ENCODE measurements around the gene RTP5. TPM values are rescaled to one million over a fixed set of nuclear protein-coding genes. Genes with fewer than 3 reads are reported as not detected.
A peak's percentile ranks its signal among the peaks of the same experiment; 100 is the strongest.
"Not testable (repeated sequence)": the region's sequence is repeated elsewhere in the genome, so short reads cannot be mapped to it uniquely, and the experiment has no call there.

RTP5 gene
- total RNA-seq, 1 donor from 2014 or later = not detected

DNA sequence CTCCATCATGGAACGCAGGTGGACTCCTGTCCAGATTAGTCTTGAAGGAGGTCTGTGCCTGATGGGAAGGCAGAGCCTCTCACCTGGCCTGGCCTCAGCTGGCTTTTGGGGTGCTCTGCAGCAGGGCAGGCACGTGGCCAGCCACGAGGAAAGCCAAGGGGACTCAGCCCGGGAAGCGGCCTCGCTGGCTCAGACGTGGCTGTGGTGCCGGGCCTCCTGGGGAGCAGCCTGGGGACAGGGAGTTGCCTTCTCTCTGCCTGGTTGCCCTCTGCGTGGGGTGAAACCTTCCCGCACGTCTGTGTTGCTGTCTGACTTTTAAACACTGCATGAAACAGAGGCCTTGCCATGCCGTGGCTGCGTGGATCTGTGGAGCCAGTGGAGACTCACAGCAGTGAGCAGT, 45.0 kb downstream of the RTP5 start:
- TF ChIP-seq, protein P1, sequence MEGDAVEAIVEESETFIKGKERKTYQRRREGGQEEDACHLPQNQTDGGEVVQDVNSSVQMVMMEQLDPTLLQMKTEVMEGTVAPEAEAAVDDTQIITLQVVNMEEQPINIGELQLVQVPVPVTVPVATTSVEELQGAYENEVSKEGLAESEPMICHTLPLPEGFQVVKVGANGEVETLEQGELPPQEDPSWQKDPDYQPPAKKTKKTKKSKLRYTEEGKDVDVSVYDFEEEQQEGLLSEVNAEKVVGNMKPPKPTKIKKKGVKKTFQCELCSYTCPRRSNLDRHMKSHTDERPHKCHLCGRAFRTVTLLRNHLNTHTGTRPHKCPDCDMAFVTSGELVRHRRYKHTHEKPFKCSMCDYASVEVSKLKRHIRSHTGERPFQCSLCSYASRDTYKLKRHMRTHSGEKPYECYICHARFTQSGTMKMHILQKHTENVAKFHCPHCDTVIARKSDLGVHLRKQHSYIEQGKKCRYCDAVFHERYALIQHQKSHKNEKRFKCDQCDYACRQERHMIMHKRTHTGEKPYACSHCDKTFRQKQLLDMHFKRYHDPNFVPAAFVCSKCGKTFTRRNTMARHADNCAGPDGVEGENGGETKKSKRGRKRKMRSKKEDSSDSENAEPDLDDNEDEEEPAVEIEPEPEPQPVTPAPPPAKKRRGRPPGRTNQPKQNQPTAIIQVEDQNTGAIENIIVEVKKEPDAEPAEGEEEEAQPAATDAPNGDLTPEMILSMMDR (IDR thresholded peaks at IDR 0.05) = no peak
- ATAC-seq (no peak), DNase-seq (peak; percentile 55)
- no peak overlapping the region for H3K27ac ChIP-seq
- intact Hi-C loops (cut with DNase I) = no loop called here
- no peaks in the 10 kb centered on the region for H3K9me3 ChIP-seq
- H3K4me3 ChIP-seq = no peak overlapping the region
- no peaks in the 10 kb centered on the region for H3K4me1 ChIP-seq
- no peaks in the 10 kb centered on the region for H3K36me3 ChIP-seq
- no peaks in the 10 kb centered on the region for H3K27me3 ChIP-seq

DNA sequence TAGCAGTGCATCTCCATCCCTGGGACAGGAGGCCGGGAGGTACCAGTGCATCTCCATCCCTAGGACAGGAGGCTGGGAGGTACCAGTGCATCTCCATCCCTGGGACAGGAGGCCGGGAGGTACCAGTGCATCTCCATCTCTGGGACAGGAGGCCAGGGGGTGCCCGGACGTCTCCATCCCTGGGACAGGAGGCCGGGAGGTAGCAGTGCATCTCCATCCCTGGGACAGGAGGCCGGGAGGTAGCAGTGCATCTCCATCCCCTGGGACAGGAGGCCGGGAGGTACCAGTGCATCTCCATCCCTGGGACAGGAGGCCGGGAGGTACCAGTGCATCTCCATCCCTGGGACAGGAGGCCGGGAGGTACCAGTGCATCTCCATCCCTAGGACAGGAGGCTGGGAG, 52.1 kb downstream of the RTP5 start:
- H3K27ac ChIP-seq; intact Hi-C loops (cut with DNase I); H3K9me3 ChIP-seq; H3K4me1 ChIP-seq; H3K27me3 ChIP-seq; H3K36me3 ChIP-seq; ATAC-seq; DNase-seq; H3K4me3 ChIP-seq: not testable (repeated sequence)

DNA sequence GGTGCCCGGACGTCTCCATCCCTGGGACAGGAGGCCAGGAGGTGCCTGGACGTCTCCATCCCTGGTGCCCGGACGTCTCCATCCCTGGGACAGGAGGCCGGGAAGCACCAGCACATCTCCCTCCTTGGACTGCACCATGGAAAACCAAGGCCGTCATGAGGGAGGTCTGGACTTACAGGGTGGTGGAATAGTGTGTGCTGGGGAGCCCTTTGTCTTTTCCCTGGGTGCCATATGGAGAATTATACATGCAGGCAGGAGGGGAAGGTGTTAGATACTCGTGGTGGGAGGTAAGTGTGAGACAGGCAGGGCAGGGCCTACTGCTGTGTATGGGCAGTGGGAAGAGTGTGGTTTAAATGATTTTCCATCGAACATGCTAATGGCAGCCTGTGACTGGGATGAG, 52.9 kb downstream of the RTP5 start:
- Histone ChIP-seq H3K27ac (no peak overlapping the region), H3K36me3 (no peaks in the 10 kb centered on the region), H3K27me3 (no peaks in the 10 kb centered on the region), H3K4me1 (no peaks in the 10 kb centered on the region), H3K4me3 (no peak overlapping the region), H3K9me3 (no peaks in the 10 kb centered on the region)
- TF ChIP-seq, protein P1 (IDR thresholded peaks at IDR 0.05) = no peak
- intact Hi-C loops (cut with DNase I) = no loop called here
- DNase-seq = no peak
- no peak for ATAC-seq

DNA sequence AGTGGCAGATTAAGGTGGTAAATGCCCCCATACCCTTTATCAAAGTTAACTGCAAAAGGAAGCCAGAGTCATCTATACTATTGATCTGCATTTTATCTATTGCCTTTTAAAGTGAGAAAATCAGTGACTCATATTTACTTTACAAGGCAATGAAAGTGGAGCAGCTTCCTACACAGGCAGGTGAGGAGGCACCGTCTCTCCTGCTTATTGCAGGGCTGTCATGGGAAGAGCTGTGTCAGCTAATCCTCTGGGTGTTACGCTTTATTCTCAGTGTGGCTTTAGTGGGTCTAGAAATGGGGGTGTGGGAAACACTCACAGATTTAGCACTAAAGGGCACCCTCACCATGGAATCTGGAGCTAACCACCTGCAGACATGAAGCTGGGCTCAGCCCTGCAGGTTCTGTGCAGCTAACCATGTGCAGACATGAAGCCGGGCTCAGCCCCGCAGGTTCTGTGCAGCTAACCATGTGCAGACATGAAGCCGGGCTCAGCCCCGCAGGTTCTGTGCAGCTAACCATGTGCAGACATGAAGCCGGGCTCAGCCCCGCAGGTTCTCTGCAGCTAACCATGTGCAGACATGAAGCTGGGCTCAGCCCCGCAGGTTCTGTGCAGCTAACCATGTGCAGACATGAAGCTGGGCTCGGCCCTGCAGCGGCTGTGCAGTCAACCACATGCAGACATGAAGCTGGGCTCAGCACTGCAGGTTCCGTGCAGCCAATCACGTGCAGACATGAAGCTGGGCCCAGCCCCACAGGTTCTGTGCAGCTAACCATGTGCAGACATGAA, 53.5 kb downstream of the RTP5 start:
- H3K27me3 ChIP-seq; ATAC-seq; H3K9me3 ChIP-seq; H3K27ac ChIP-seq; H3K4me1 ChIP-seq; DNase-seq; intact Hi-C loops (cut with DNase I); H3K4me3 ChIP-seq; H3K36me3 ChIP-seq: not testable (repeated sequence)

Other genes starting within 250 kb of the RTP5 start
- 46.1 TPM for gene THAP4, start 232.6 kb upstream of the RTP5 start, total RNA-seq
- 72.0 TPM for gene ATG4B, start 232.0 kb upstream of the RTP5 start, total RNA-seq
- gene DTYMK, start 182.9 kb upstream of the RTP5 start, total RNA-seq = 14.9 TPM
- 36.5 TPM for gene ING5, start 167.7 kb upstream of the RTP5 start, total RNA-seq
- 28.8 TPM for gene D2HGDH, start 135.1 kb upstream of the RTP5 start, total RNA-seq
- gene GAL3ST2, start 92.9 kb upstream of the RTP5 start, total RNA-seq = not detected
- 0.23 TPM for gene NEU4, start 60.5 kb upstream of the RTP5 start, total RNA-seq
- gene PDCD1, start 10.8 kb upstream of the RTP5 start, total RNA-seq = 1.8 TPM

Data from upper lobe of right lung (tissue), 1 donor.